Osteoblast (primary cell): ENCODE data around the gene GABRG2. TPM values are rescaled to one million over a fixed set of nuclear protein-coding genes. Genes with fewer than 3 reads are reported as not detected.

ENCODE experiments used
- DNase-seq: peaks from one replicate; pipeline ENCODE4 v3.0.0; 2011; ENCODE audit warnings: low spot score, mixed read lengths; ENCODE audit not compliant: insufficient read length; ENCODE audit errors: missing footprints
- H2AFZ ChIP-seq: 2 replicates; pipeline ENCODE4 v1.6.0; 2011; ENCODE audit warnings: mild to moderate bottlenecking, low read length
- H3K27ac ChIP-seq: 2 replicates; pipeline ENCODE4 v1.5.1; 2011; ENCODE audit warnings: mild to moderate bottlenecking, low read depth, low read length, moderate library complexity
- H3K27me3 ChIP-seq: 2 replicates; pipeline ENCODE4 v1.6.0; 2012; ENCODE audit warnings: mild to moderate bottlenecking, control low read depth, inconsistent platforms, low read length, moderate library complexity; ENCODE audit not compliant: insufficient read depth
- H3K36me3 ChIP-seq: 2 replicates; pipeline ENCODE4 v1.5.1; 2011; ENCODE audit warnings: mild to moderate bottlenecking, low read length, control low read depth, moderate library complexity; ENCODE audit not compliant: insufficient read depth
- H3K4me1 ChIP-seq: 2 replicates; pipeline ENCODE4 v1.5.1; 2011; ENCODE audit warnings: mild to moderate bottlenecking, low read length, control low read depth, moderate library complexity; ENCODE audit not compliant: insufficient read depth
- H3K4me2 ChIP-seq: 2 replicates; pipeline ENCODE4 v1.6.0; 2011; ENCODE audit warnings: mild to moderate bottlenecking, low read length; ENCODE audit not compliant: insufficient read depth
- H3K4me3 ChIP-seq: fragments of 200-600 bp; sonication (generic); 3 replicates; pipeline ENCODE4 v1.5.1; 2012; ENCODE audit warnings: mild to moderate bottlenecking, low read length, inconsistent platforms; ENCODE audit not compliant: insufficient read depth
- H3K79me2 ChIP-seq: 2 replicates; pipeline ENCODE4 v1.6.0; 2012; ENCODE audit warnings: mild to moderate bottlenecking, low read length, control low read depth, inconsistent platforms; ENCODE audit not compliant: insufficient read depth
- H3K9me3 ChIP-seq: 2 replicates; pipeline ENCODE4 v1.5.1; 2011; ENCODE audit warnings: low read depth, low read length, control low read depth
- H4K20me1 ChIP-seq: 2 replicates; pipeline ENCODE4 v1.6.0; 2012; ENCODE audit warnings: mild to moderate bottlenecking, low read length, control low read depth; ENCODE audit not compliant: insufficient read depth
- CTCF ChIP-seq: IDR thresholded peaks from 2 replicates; pipeline ENCODE4 v1.5.1; 2011; ENCODE audit warnings: mild to moderate bottlenecking, low read depth, low read length, moderate library complexity; ENCODE audit errors: extremely low read depth
- total RNA-seq: library from RNA; depleted of rRNA; stranded (reverse); fragments of >200 nt; gene quantifications from 2 replicates; pipeline ENCODE4 v1.2.3, GENCODE V29; 2012

GABRG2 gene
- total RNA-seq, 1 donor: not detected

- H3K79me2 ChIP-seq: no peaks in the 10 kb centered on the region
- peaks cover 4% of the 10 kb centered on the region for H3K9me3 ChIP-seq
- no peaks in the 10 kb centered on the region for H4K20me1 ChIP-seq
- H3K4me2 ChIP-seq: no peak overlapping the region
- no peak overlapping the region for H3K27ac ChIP-seq
- DNase-seq: no peak
- no peaks in the 10 kb centered on the region for H3K27me3 ChIP-seq
- H3K4me3 ChIP-seq: no peak overlapping the region
- no peak for TF ChIP-seq CTCF
- no peak overlapping the region for H2AFZ ChIP-seq
- H3K4me1 ChIP-seq: no peaks in the 10 kb centered on the region
- H3K36me3 ChIP-seq: no peaks in the 10 kb centered on the region
Observed at GRCh38 chr5:162193012-162193411, 125.4 kb downstream of the GABRG2 start.

GRCh38 chr5:162196351-162196750 is 128.8 kb downstream of the GABRG2 start:
- TF ChIP-seq CTCF: no peak
- DNase-seq: no peak
- Histone ChIP-seq H4K20me1 (no peaks in the 10 kb centered on the region), H3K27ac (no peak overlapping the region), H3K4me1 (no peaks in the 10 kb centered on the region), H3K4me3 (no peak overlapping the region), H2AFZ (no peak overlapping the region), H3K27me3 (no peaks in the 10 kb centered on the region), H3K9me3 (peaks cover 4% of the 10 kb centered on the region), H3K79me2 (no peaks in the 10 kb centered on the region), H3K36me3 (no peaks in the 10 kb centered on the region), H3K4me2 (no peak overlapping the region)

GRCh38 chr5:162202285-162202880 is 134.8 kb downstream of the GABRG2 start:
- Histone ChIP-seq H3K36me3 (no peaks in the 10 kb centered on the region), H3K4me1 (no peaks in the 10 kb centered on the region), H4K20me1 (no peaks in the 10 kb centered on the region), H3K4me2 (no peak overlapping the region), H3K27me3 (no peaks in the 10 kb centered on the region), H3K27ac (no peak overlapping the region), H3K79me2 (no peaks in the 10 kb centered on the region), H3K4me3 (no peak overlapping the region), H2AFZ (no peak overlapping the region), H3K9me3 (peaks cover 3% of the 10 kb centered on the region)
- no peak for DNase-seq
- TF ChIP-seq CTCF: no peak

Other genes with a start within 250 kb of the GABRG2 start
- not detected in 2 replicates for gene GABRA1, start 219.7 kb upstream of the GABRG2 start, total RNA-seq